GM19035 (cell line): Measurements from ENCODE around the gene SBF2.
"Not testable (repeated sequence)": the region's sequence is repeated elsewhere in the genome, so short reads cannot be mapped to it uniquely, and the experiment has no call there.

Source experiments
- ATAC-seq: cut with Tn5 transposase; IDR thresholded peaks from one replicate; pipeline ENCODE4 v1.9.1; 2021; ENCODE audit not compliant: unreplicated experiment

The SBF2 gene

DNA sequence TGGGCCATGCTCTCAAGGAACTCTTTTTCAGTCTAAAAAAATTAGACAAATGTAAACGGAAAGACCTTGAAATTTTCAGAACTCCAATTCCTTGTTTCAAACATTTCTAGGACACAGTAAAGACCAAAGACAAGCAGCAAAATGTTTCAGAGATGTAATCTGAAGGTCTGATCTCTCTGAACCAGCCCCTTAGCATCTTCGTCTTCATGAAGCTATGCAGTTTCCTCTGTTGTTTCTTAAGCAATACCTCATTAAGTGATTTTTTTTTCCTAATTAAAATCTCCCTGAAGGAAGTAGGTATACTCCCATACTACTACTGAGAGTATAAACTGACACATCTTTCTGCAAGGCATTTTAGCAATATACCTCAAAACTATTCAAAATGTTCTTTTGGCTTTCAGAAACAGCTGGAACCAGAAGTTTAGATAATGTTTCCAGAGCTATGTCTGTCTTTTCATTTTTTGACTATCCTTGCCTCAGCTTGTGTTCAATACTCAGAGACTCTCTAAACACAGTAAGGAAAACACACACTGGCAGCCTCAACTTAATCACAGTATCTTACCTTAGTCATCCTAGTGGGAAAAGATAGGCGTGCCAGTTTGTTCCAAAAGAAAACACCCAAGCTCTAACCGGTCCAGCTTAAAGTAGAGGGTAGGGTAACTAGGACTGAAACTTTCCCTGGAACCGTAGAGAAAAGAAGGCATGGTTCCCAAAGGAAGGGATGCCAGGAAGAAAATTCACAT lies 25.1 kb downstream of the SBF2 start:
- ATAC-seq = no peak

DNA sequence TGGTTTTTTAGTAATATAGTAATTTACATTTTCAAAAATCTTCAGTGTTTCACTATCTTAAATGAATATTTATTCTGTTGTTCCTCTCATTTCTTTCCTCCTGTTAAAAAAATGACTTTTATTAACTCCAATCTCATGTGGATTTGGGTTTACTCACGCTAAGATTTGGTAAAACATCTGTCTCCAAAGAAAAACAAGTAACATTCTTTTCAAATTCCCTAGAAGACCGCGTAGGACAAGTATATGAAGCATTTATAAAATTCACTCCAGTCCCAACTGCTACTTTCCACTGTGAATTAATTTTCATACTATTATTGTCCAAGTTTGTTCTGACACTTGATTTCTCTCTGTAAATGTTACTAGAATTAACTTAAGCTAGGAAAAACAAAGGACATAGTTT lies 26.2 kb downstream of the SBF2 start:
- ATAC-seq = no peak

DNA sequence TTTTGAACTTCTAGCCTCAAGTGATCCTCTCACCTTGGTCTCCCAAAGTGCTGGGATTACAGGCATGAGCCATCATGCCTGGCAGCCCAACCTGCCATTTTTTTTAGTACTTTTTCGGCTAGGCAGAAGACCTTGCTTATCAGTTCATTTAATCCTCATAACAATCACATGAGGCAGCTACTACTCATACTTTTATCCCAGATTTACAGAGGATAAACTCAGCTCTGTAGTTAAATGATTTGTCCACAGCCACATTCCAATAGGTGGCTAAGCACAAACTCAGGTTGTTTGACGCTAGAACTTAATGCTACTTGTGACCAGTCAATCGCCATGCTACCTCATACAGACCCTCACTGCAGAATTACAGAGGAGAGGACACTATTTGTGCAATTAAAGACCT lies 28.1 kb downstream of the SBF2 start:
- ATAC-seq = no peak

DNA sequence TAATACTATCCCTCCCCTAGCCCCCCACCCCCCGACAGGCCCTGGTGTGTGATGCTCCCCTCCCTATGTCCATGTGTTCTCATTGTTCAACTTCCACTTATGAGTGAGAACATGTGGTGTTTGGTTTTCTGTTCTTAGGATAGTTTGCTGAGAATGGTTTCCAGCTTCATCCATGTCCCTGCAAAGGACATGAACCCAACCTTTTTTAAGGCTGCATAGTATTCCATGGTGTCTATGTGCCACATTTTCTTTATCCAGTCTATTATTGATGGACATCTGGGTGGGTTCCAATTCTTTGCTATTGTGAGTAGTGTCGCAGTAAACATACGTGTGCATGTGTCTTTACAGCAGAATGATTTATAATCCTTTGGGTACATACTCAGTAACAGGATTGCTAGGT lies 29.3 kb downstream of the SBF2 start:
- ATAC-seq = not testable (repeated sequence)

DNA sequence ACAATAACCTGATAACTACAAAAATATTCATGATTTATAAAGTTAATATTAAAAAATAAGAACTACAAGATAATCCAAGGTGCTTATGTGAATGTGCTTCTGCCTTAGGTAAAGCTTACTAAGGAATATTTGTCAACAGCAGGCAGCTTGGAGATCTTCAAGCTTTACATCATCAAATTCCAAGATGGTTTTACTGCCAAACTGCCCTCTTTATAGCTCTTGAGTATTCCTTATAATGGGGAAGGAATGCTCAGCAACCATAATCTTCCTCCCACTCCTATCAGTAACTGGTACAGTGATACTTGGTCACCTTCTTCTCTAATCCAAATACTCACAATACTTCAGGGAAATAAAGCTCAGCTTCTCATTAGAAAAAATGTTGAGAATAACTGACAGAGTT lies 30.1 kb downstream of the SBF2 start:
- no peak for ATAC-seq

- ATAC-seq = no peak
These were observed 32.2 kb downstream of the SBF2 start for GRCh38 chr11:10261821-10262220.

DNA sequence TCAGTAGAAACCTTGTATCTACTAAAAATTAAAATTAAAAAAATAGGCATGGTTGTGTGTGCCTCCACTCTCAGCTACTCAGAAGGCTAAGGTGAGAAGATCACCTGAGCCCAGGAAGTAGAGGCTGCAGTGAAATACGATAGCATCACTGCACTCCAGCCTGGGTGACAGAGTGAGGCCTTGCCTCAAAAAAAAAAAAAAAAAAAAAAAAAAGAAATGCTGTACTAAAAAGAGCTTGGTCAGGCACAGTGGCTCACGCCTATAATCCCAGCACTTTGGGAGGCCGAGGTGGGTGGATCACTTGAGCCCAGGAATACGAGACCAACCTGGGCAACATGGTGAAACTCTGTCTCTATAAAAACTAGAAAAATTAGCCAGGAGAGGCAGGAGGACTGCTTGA lies 36.5 kb downstream of the SBF2 start:
- no peak for ATAC-seq

GRCh38 chr11:10255388-10256125 lies 38.5 kb downstream of the SBF2 start:
- ATAC-seq = no peak

GRCh38 chr11:10249448-10250131 lies 44.4 kb downstream of the SBF2 start:
- ATAC-seq = not testable (repeated sequence)

- ATAC-seq = no peak
These were observed 47.0 kb downstream of the SBF2 start for GRCh38 chr11:10247011-10247410.

DNA sequence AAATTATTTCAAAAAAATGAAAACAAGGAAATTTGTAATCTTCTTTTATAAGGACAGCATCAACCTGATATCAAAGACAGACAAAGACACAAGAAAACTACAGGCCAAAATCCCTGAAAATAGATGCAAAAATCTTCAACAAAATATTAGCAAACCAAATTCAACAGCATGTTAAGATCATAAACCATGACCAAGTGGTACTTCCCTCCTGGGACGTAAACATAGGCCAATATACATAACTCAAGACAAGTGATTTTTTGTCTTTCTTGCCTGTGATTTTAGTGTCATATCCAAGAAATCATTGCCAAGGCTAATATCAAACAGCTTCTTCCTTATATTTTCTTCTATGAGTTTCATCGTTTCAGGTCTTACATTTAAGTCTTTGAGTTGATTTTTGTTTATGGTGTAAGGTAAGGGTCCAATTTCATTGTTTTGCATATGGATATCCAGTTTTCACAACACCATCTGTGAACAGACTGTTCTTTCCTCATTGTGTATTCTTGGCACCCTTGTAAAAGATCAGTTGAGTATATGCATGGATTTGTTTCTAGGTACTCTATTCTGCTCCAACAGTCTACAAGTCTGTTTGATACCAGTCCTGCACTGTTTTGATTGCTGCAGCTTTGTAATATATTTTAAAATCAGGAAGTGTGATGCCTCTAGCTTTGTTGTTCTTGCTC lies 50.0 kb downstream of the SBF2 start:
- no peak for ATAC-seq

DNA sequence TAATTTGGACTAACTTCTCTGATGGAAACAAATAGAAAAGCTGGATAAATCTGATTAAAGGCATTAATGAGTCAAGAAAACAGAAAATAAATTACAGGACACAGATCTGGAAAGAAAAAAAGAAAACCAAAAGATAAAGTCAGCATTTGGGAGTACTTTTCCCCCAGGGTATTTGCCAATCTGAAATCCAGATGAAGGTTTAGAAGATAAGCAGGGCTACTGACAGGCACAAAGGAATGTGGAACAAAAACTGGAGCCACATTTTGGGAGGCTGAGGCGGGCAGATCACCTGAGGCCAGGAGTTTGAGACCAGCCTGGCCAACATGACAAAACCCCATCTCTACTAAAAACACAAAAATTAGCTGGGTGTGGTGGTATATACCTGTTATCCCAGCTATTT lies 57.2 kb downstream of the SBF2 start:
- no peak for ATAC-seq

DNA sequence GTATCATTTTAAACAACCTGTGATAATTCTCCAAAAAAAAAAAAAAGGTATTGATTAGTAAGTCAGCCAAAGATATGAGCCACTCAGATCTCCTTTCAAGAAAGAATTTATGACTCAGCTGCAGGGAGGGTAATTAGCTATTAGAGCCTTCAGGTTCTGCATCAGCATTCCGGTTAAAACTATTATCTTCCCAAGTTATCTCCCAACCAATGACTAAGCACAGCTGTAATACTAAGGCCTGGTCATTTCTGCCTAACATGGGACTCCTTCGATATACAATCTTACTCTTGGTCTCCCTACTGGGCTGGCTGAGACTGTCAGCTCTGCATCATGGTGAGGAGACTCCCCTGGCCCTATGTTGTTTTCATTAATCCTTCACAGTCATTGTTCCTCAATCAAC lies 60.4 kb downstream of the SBF2 start:
- no peak for ATAC-seq

DNA sequence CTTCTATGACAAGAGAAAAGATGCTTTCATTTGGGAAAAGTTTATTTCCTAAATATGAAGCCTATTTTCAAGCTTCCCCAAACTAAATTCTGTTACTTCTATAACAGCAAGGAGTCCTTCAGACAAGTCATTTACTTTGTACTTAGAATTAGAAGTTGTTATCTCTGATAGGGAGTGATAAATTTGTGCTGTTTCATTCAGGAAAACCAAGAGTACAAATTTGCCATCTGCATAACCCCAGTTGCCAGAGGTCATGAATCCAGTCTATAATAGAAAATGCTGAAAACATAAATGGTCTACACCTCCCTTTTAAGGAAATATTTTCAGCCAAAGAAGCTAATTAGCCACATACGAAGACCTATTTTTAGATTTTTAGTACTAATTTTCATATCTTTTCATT lies 61.3 kb downstream of the SBF2 start:
- ATAC-seq = no peak

DNA sequence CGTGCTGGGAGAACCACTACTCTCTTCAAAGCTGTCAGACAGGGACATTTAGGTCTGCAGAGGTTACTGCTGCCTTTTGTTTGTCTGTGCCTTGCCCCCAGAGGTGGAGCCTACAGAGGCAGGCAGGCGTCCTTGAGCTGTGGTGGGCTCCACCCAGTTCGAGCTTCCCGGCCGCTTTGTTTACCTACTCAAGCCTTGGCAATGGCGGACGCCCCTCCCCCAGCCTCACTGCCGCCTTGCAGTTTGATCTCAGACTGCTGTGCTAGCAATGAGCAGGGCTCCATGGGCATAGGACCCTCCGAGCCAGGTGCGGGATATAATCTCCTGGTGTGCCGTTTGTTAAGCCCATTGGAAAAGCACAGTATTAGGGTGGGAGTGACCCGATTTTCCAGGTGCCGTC lies 62.2 kb downstream of the SBF2 start:
- not testable (repeated sequence) for ATAC-seq

DNA sequence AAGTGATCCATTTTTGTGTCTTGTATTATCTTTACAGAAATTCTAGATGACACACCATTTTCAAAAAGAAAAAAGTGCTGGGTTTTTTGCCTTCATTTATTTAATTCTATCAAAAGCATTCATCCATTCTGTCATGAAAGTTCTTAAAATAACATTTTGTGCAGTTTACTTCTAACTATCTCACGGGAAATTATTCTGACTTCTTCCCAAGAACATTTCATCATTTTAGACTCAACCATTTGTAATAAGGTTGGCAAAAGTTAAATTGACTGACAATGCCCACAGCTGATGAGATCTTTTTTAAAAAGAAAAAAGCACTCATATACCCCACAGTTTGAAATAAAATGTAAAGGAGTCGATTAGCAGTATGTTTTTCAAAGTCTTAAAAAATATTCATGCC lies 68.5 kb downstream of the SBF2 start:
- ATAC-seq = no peak

DNA sequence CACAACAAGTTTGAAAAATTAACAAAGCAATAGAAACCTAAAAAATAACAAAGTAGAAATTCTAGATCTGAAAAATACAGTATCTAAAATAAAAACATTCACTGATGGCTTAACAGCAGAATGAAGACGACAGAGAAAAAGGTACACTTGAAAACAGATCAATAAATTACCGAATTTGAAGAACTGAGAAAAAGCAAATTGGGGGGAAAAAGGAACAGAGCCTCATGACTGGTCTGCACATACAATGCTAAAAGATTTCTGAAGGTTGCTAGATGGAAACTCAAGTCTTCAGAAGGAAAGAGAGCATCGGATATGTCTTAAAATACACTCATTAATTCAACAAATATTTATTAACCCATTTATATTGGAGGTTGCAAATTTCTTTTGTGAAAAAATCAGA lies 71.6 kb downstream of the SBF2 start:
- no peak for ATAC-seq

DNA sequence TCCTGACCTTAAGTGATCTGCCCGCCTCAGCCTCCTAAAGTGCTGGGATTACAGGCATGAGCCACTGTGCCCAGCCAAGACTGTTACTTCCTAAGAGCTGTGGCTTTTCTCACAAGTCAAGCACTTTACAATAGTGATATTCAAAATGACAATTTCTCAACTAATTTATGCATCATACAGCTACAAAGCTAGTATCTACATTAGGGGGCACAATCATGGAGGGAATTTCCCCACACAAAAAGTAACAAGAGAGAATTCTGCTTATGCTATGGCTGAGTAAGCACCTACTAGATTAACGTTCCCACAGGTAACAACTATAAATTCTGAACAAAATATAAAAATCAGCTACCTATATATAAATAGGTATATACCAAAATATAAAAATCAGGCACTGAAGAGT lies 72.7 kb downstream of the SBF2 start:
- no peak for ATAC-seq

DNA sequence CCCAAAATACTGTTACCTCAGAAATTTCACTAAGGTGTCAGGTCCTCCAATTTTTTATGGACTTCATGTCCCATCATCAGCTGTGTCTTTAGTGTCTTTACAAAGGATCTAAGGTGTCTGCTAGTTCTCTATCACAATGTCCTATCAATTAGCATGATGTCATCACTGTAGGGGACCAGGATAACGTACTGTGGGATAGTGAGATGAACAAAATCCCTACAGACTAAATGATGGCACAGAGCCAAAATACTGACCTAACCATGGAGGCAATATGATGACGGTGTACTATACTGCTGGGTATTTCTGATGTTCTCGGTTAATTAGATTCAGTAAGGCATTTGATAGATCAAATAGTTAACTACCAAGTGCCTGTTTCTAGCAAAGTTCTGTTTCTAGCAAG lies 82.5 kb downstream of the SBF2 start:
- no peak for ATAC-seq

DNA sequence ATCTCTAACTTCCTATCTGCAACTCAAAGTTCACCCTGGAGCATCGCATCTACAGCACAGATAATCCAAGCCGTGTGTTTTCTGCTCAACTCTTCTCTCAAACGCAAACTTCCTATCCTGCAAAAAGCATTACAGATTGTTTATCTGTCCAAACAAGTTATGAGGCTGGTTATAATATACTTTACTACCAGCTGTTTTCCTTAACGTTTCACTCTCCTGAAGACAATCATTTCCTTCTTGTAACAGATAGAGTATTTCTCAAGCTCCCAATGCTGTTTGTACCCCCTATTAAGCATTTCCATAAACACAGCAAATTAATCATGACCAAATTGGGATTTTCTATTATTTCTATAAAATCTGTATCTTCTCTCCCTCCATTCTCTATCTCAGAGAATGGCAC lies 84.7 kb downstream of the SBF2 start:
- no peak for ATAC-seq

DNA sequence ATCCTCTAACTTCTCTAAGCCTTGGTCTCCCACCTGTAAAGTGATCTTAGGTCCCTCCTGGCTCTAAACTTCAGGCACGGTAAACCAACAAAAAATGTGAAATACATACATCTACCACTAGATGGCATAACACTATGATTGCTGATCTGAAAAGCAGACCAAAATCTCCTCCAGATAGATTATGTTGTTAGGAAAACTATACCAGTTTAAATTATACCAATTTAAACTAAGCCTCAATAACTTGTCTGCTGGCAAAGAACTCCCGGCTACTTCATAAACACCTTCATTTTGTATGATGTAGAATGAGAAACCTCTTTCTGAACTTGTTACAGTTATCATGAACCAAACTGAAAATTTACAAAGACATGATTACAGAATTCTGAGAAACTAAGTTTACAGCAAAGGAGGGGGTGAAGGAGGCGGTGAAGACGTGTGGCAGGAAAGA lies 85.9 kb downstream of the SBF2 start:
- ATAC-seq = no peak

DNA sequence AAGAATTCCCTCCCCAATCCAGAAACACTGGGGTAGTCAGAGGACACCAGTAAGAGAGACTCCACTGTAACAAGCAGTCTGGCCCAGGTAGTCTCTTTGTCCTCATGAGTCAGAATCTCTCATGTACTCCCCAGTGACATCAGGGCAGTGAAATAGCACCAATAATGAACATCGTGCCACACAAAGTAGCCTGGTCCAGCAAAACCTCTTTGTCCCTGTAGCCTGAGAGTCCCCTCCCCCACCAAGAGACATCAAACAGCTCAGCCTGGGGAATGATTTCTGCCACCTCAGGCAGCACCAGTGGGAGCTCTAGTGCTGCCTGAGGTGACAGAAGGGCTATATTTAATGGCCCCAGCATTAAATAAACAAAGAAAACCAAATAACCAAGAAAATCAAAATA lies 88.1 kb downstream of the SBF2 start:
- no peak for ATAC-seq
